GM18870 (cell line): ENCODE results near the gene HECW1.
A peak's percentile ranks its signal among the peaks of the same experiment; 100 is the strongest.

Source experiments
- ATAC-seq: cut with Tn5 transposase; IDR thresholded peaks from one replicate; pipeline ENCODE4 v1.9.1; 2021; ENCODE audit warnings: moderate library complexity; ENCODE audit not compliant: unreplicated experiment

Gene HECW1

DNA sequence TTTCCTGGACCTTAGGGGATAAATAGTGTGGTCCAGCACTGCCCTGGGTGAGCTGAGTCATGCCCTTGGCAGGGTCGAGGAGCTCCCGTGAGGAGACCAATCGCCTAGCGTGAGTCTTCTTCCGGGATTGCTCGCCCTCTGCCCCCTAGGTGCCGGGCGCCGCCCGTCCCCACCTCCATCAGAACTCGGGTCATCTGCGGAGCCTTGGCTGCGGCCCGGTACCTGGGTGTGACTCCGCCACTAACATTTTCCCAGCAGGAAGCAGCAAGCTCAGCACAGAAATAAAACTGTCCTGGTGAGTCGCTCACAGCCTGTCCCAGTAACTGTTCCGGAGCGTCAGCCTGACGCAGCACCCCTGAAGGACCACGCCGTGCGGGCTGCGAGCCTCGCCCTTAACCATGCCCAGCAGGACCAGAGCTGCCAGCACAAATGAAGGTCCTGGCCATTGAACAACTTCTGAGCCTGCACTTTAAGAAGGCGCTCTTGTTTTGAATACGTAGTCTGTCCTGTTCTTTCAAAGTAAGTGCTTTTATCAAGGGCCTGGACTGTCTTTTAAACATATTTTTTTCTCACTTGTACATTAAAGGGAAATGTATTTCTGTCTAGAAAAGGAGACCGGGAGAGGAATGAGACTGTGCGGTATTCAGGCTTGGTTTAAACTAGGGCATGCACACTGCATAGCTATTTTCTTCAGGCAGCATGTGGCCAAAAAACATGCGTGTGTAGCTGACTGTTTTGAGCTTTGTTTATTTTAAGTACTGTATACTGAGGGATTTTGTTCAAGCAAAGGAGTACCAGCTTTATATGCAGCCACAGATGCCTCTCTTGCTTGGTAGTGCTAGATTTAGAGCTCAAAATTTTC is 136.7 kb downstream of the HECW1 start:
- ATAC-seq = no peak

DNA sequence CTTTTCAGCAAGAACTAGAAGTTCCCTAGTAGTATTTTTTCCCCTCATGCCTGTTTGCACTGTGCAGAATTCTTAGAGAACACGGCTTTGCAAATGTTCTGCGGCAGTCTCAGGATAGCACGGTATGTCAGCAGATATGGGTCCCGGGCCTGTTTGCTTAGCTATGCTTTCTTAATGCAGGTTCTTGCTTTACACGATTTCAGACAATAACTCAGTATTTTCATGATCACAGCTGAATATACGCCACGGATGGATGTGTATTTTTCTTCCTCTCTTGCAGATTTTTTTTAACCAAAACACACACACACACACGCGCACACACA is 137.3 kb downstream of the HECW1 start:
- ATAC-seq = no peak

DNA sequence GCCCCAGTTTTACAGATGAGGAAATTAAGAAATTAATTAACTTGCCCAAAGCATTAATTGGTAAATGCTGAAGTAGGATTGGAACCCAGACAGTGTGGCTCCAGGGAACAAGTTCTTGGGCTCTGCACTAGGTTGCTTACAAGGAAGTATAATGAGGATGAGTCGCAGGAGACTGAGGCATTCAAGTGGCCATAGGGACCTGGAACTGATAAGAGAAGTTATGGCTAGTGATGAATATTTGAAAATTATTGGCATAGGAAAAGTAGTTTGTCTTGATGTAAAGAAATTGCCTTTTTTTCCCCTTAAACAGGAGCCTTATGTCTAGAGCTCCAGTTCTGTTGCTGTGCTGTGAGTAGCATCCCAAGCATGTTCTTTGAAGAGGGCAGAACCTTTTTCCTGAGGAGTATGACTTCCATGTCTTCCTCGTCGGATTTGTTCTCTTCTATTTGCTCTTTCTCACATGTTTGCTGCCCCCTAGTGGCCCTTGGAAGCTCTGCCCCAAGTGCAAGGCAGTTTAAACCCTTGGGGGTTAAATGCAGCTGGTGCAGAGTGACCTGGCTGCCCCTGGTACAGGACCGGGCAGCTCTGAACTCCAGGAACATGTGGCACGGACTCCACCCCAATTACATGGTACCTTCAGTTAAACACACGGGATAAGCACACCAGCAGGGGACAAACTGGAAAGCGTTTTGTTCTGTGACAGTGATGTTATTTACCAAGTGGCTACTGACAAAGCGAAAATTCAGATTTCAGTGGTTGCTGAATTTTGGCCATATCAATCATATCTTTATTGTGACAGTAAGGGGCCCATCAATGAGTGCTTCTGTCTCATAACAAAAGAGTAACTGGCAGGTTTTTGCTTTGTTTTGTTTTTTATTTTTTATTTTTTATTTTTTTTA is 148.8 kb downstream of the HECW1 start:
- ATAC-seq = peak; percentile 65

DNA sequence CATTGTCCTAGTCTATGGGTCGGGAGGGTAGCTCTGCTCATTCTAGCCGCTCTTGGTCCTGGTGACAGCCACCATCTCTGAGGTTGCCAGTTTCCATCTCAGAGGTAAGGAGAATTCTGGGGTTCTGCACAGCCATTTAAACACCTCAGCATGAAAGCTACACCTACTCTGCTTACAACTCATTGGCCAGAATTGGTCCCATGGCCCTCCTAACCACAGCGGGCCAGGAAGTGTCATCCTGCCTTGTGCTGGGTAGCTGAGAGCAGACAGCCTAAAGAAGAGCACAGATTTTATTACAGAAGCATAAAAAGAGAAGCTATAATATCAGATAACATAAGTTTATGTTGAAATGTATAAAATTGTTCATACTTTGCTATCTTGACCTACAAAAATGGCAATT is 152.7 kb downstream of the HECW1 start:
- ATAC-seq = no peak

DNA sequence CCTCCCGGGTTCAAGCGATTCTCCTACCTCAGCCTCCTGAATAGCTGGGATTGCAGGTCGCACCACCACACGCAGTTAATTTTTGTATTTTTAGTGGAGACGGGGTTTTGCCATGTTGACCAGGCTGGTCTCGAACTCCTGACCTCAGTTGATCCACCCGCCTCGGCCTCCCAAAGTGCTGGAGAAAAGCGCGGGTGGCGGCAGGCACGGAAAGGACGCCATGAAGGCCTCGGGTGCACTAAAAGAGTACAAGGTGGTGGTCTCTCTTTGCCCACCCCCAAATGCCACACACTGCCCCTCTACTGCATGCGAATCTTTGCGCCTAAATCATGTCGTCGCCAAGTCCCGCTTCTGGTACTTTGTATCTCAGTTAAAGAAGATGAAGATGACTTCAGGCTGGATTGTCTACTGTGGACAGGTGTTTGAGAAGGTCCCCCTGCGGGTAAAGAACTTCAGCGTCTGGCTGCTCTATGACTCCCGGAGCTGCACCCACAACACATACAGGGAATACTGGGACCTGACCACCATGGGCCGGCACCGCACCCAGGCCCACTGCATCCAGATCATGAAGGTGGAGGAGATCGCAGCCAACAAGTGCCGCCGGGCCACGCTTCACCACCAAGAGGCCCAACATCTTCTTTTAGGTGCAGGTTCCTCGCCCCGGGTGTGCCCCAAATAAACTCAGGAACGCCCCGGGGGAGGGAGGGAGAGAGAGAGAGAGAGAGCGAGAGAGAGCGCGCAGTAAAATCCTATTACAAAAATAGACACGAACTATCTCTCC is 161.7 kb downstream of the HECW1 start:
- no peak for ATAC-seq

DNA sequence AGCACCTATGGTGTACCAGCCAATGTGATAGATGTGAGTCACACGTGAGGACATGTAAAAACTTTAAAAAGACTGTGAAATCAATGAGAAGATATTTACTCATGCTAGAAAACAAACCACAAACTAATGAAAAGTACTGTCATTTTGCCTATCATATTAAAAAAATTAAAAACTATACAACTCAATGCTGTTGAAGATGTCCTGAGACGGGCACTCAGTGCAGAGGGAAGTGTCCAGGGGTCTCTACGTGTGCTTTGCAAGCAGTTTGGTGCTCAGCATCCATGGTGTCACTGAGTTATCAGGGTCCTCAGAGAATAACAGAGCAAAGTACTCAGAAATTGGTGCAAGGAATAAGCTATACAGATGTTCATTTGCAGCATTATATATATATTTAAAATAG is 162.3 kb downstream of the HECW1 start:
- ATAC-seq = no peak

DNA sequence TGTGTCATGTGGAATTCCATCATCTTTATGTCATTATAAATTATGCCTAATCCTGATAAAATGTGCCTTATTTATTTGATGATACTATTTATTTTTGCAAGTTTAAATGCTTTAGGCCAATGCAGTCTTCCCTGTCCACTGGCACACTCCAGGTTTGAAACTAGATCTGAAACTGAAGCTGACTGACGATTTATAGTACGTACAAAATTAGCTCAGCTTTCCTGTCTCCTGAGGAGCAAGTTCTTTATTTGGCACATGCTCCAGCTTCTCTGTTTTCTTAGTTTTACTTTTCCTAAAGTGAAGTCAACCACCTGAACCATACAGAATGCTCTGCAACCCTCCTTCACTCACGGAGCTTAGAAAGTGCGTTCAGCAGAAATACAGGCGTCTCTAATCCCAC is 164.1 kb downstream of the HECW1 start:
- no peak for ATAC-seq

DNA sequence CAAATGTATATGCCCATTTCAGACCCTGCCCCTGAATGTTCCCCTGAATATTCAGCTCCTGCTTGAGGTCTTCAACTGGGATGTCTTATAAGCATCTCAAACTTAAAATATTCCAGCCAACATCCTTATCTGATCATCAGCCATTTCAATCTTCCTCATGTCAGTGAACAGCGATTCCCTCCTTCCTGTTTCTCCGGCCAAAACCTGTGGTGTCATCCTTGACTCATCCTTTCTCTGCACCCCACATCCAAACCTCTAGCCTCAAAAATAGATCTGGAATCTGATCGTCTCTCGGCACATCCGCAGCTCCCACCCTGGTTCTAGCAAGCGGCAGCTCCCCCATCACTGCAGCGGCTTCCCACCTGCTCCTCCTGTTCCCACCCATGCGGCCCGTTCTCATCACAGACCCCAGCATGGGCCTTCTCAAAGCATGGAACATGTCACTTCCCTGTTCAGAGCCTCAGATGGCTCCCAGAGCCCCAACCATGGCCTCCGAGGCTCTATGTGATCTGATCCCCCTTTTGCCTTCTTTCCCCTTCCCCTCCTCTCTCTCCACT is 165.7 kb downstream of the HECW1 start:
- no peak for ATAC-seq

DNA sequence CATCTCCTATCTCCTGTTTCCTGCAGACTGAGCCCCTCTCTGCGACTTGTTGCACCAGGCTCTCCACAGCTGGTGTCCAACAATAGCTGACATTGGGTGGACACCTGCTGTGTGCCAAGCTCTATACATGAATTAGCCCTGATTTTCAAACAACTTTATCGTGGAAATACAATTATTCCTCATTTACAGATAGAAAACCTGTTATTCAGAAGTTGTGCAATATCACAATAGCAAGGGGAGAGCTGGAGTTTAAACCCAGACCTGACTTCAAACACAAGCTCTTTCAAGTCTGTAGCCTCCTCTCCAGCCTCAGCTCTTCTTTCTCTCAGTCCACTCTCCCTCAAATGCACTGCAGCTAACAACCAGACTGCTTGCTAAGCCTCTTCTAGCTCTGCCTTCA is 168.8 kb downstream of the HECW1 start:
- ATAC-seq = no peak

DNA sequence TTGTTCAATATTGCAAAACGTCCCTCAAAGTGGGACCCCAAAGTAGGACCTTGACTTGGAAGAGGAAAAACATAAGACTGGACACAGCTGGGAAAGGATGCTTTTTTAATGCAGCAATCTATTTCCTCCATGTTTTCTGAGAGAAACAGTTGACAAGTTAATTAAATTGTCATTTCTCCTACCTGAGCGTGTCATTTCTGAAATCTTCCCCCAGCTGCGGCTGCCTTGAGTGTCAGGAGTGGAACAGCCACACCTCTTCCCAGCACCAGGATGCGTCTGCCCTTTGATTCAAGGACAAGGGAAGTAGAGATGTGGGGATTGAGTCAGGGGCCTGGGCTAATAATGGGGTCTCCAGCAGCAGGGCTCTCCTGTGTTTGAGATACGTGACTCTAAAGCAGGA is 171.3 kb downstream of the HECW1 start:
- no peak for ATAC-seq

DNA sequence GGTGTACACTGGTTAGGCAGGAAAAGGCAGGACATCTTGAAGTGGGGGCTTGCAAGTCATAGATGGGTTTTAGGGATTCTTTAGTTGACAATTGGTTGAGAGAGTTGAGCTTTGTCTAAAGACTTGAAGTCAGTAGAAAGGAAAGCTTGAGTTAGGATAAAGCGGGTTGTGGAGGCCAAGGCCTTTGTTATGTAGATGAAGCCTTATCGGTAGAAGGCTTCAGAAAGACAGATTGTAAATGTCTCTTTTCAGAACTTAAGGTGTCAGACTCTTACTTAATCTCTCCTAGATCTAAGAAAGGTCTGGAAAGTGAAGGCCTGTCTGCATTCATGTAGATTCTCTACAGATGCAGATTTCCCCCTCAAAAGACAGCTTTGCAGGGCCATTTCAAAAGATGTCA is 177.4 kb downstream of the HECW1 start:
- no peak for ATAC-seq

DNA sequence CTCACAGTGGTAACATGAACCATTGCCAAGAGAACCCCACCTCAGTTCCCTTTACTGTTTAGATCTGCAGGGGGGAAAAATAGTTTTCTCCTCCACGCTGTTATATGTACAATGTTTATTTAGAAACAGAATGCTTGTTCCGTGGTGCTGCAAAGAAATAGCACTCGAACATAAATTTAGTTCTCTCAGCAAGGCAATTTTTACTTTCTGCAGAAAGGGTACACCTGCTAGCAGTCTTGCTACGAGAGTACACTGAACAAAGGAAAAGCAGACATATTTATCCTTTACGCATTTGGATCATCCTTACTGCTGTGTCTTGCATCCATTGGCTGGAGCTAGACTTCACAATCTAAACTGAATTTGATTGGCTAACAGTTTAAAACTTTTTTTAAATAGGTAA is 178.5 kb downstream of the HECW1 start:
- ATAC-seq = no peak

DNA sequence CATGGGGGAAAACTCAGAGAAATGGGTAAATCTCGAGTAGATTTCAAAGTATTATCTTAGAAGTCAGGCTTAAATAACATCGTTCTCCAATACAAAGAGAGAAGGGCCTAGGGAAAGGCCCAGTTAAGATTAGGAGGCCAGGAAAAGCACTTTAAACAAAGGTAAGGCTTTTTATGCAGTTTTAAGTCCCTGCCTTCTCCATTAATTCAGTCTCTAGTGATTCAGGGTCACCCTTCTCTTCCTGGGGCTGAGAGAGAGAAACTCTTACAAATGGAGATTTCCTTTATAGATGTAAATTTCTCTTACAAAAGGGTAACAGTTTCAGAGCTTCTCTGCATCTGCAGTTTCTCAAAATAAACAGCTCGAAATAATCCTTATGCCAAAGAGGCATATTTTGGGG is 179.3 kb downstream of the HECW1 start:
- ATAC-seq = no peak

DNA sequence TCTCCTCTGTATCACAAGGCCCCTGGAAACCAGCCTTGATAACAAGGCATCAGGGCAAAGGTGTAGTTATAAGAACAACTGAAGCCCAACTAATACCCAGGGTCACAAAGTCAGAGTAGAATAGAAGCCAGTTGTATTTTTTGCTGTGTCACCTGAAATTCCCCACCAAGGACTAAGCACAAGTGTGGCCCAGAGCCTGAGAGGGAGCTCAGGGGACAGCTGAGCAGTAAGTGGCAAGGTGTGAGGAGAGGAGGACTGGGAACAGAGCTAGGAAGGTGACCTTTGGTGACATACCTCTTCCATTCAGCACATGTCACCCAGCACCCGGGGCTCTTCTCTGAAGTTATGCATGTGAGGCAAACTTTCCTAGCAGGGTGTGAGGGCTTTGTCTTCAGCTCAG is 179.9 kb downstream of the HECW1 start:
- no peak for ATAC-seq

DNA sequence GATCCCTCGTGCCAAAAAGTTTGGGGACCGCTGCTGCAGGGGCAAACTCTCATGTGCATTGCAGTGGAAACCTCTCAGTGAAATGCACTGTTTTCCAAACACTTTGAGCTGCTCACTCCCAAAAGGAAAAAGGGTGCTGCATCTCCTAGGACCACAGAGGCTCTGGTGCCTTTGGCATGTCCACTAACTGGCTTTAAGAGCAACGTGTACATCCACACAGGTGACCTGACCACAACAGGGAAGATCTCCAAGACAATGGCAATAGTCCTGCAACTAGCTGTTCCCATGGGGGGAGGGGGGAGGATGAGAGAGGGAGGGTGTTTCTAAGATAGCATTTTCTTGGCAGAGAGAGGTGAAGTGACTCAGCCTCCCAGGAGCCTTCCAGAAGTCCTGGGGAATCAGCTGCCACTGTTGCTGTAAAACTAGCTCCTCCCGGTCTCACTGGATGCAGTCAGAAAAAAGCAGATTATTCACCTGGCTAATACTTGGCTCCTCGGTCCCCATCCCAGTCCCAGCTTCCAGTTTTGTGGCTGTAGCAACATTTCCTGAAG is 181.7 kb downstream of the HECW1 start:
- ATAC-seq = no peak

DNA sequence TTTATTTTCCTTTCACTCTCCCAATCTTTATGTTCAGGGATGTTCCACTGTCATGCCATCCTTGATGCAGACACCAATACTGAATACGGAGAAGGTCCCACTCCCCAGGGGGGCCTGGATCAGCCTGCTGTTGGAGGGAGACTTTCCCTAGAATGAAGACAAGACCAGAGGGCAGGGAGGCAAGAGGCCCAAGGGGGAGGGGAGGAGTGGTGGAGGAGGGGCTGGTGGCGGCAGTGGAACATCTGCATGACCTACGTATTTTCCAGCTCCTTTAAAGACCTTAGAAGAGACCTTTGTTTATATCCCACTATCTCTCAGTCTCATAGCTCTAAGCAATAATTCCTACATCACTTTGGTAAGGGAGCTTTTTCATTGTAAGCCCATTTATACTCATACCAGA is 183.0 kb downstream of the HECW1 start:
- no peak for ATAC-seq

DNA sequence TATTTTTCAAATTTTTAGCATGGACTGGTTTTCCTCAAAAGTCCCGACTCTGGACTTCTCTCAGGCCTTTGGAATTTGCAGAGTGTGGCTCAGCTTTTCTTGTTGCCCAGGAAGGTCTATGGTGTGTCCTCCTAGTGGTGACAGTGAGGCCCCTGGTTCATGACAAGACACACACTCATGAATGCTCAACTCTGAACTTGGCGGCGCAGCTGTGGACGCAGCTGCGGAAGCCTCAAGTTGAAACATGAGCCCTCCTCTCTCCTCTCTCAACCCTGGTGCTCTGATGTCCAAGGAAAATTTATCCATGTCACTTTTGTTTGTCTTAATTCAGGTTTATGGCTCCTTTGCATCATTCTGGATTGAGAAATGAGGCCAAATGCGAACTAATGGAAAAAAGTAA is 183.9 kb downstream of the HECW1 start:
- no peak for ATAC-seq

DNA sequence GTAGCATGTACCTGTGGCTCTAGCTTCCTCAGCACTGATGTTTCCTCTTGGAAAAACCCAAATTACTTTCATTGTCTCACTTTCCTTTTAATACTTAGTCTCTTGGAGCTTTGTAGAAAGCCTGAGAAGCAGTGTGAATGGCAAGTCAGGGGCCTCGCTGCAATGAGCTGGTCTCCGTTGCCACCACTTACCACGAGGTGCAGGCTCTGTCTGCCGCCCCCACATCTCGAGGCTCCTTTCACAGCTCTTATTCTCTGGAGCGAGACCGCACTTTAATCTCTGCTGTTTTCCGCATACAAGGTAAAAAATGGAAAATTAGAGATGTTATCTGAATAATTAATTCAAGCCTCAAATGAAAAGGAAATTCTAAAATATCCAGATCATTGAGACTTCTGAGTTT is 186.2 kb downstream of the HECW1 start:
- no peak for ATAC-seq

DNA sequence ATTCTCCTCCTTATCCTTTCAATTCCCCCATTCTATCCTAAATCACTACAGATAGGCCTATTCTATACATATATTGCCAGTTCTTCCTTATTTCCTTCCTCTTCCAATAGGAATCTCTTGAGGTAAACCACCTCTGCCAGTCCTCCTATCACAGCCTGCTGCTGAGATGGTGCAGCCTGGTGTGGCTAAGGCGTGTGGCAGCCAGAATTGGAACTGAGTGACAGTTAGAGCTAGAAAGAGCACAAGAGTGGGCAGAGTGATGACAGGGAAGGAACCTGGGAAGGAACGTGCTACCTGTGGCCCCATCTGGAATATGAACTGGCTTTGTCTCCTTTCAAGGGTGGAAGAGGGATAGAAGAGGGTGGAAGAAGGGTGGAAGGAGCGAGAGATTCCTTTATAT is 187.7 kb downstream of the HECW1 start:
- ATAC-seq = no peak

DNA sequence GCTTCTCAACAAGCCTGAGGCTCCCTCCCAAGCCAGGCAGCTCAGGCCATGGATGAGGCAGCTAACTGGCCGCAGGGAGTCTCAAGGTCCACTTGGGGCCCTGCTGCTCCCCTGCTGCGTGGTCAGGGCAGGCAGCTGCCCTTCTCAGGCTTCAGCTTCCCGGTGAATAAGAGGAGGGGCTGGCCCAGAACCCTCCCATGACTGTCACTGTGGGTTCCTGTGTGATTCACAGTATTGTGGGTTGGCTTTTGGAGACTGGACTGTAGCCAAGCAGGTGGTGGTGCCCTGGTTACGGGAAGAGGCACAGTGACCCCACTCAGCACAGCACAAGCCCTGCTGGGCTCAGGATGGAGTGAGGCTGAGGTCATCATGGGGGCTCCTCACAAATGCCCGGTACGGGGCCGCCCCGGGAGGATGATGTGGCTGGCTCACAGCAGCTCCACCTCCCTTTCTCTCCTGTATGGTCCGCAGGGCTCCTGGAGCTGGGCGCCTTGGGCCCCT is 189.8 kb downstream of the HECW1 start:
- no peak for ATAC-seq
